ENCODE data around the gene SRSF11.

DNA sequence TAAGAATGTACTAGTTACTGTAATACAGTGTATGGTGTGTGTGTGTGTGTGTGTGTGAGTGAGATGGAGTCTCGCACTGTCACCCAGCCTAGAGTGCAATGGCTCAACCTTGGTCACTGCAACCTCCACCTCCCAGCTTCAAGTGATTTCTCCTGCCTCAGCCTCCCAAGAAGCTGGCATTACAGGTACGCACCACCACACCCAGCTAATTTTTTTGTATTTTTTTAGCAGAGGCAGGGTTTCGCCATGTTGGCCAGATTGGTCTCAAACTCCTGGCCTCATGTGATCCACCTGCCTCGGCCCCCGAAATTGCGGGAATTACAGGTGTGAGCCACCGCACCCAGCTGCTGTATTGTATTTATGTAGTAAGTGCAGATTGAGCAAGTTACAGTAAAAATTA is 12.9 kb upstream of the SRSF11 start:
- TF ChIP-seq EZH2phosphoT487 (IDR thresholded peaks at IDR 0.05; ENCODE audit: borderline replicate concordance, low read length) = no peak
- TF ChIP-seq, protein P1, sequence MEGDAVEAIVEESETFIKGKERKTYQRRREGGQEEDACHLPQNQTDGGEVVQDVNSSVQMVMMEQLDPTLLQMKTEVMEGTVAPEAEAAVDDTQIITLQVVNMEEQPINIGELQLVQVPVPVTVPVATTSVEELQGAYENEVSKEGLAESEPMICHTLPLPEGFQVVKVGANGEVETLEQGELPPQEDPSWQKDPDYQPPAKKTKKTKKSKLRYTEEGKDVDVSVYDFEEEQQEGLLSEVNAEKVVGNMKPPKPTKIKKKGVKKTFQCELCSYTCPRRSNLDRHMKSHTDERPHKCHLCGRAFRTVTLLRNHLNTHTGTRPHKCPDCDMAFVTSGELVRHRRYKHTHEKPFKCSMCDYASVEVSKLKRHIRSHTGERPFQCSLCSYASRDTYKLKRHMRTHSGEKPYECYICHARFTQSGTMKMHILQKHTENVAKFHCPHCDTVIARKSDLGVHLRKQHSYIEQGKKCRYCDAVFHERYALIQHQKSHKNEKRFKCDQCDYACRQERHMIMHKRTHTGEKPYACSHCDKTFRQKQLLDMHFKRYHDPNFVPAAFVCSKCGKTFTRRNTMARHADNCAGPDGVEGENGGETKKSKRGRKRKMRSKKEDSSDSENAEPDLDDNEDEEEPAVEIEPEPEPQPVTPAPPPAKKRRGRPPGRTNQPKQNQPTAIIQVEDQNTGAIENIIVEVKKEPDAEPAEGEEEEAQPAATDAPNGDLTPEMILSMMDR (conservative IDR thresholded peaks at IDR 0.05; ENCODE audit: low read depth, low read length) = no peak

All from PC-3 (cell line).